GM10248 (cell line): Measurements from ENCODE around the gene FOCAD.
"Not testable (repeated sequence)": the region's sequence is repeated elsewhere in the genome, so short reads cannot be mapped to it uniquely, and the experiment has no call there.

ENCODE experiments used
- CTCF ChIA-PET: fragments of 300-600 bp; sonication (Branson Sonifier 250); formaldehyde crosslinking; extraction: SDS; loops from one replicate; lab custom pipeline; 2021; ENCODE audit warnings: antibody characterized with exemption; lab: Yijun Ruan, JAX
- POLR2A ChIA-PET: fragments of 350-650 bp; sonication (Branson Sonifier 250); formaldehyde crosslinking; extraction: SDS; loops from one replicate; lab custom pipeline; 2020; ENCODE audit warnings: antibody characterized with exemption; lab: Yijun Ruan, JAX
- DNase-seq: peaks from one replicate; pipeline ENCODE4 v3.0.0; 2012; ENCODE audit errors: extremely low spot score
- CTCF ChIP-seq: IDR thresholded peaks from 2 replicates; pipeline ENCODE4 v1.5.1; 2012; ENCODE audit warnings: mild to moderate bottlenecking, low read depth; ENCODE audit errors: extremely low read depth, missing control alignments, control extremely low read depth

The FOCAD gene

DNA sequence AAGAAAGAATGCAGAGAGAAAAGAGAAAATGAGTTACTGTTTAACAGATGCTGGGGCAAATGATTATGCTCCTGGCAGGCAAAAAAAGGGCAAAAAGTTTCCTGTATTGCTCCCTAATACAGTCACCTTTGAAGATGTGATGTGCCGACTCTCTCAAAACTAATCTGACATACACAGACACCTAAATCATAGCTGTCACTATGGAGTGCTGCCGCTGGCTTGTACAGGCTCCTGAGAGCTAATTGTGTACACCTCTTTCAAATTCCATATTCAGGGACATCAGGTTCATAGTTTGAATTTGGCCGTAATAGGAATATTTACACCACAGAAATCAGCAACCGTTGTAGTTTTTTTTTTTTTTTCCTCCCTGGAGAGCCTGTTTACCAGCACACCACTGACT is 12.4 kb upstream of the FOCAD start:
- TF ChIP-seq CTCF, result no peak
- DNase-seq, result no peak
- ChIA-PET CTCF (interaction anchor here (1.0 to 1.7 kb wide), 3 partner anchors 9 to 47 kb away, joined by 3 to 12 read pairs (median 4); partner anchors contain the start of gene FOCAD), POLR2A (no interaction called here)

DNA sequence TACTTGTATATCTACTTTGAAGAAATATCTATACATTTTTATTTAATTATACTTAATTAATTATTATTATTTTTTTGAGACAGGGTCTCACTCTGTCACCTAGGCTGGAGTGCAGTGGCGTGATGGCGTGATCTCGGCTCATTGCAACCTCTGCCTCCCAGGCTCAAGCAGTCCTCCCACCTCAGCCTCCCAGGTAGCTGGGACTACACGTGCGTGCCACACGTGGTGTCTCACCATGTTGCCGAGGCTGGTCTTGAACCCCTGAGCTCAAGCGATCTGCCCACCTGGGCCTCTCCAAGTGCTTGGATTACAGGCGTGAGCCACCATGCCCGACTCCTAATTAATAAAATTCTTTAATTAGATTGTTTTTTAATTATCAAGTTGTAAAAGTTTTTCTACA is 10.5 kb upstream of the FOCAD start:
- CTCF ChIA-PET, result interaction anchor here (1.3 to 1.6 kb wide), 3 partner anchors 10 to 12 kb away, joined by 3 to 6 read pairs (median 4); partner anchors contain the start of gene FOCAD
- DNase-seq, POLR2A ChIA-PET: not testable (repeated sequence)

DNA sequence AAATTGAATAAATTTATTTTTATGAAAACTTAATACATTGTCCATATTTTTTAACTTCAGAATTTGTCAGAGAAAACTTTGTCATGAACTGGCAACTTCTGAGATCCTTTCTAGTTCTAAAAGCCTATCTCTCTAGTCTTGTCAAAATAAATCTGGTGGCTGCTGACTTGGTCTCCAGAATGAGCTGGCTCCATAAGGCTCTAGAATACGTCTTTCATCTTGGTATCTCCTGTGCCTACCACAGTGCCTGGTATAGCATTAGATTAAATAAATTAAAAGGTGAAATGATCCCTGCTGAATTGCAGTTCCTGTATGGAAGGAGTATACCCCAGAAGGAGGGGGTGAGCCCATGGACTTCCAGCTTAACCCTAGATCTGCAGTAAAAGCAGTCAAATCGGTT is 2.6 kb upstream of the FOCAD start:
- ChIA-PET CTCF (interaction anchor here (3.1 kb wide), 1 partner anchor 56 kb away, joined by 15 read pairs; no protein-coding TSS in a partner anchor), POLR2A (no interaction called here)
- no peak for TF ChIP-seq CTCF
- DNase-seq, result no peak

- CTCF ChIA-PET, result interaction anchor here (0.9 to 2.9 kb wide), 13 partner anchors 8 to 258 kb away, joined by 3 to 16 read pairs (median 4); no protein-coding TSS in a partner anchor
- POLR2A ChIA-PET, result interaction anchor here (0.6 to 1.9 kb wide), 7 partner anchors 11 to 288 kb away, joined by 3 to 13 read pairs (median 4); partner anchors contain the start of gene MLLT3
These were observed 566 bp upstream of the FOCAD start for GRCh38 chr9:20683351-20684034.

DNA sequence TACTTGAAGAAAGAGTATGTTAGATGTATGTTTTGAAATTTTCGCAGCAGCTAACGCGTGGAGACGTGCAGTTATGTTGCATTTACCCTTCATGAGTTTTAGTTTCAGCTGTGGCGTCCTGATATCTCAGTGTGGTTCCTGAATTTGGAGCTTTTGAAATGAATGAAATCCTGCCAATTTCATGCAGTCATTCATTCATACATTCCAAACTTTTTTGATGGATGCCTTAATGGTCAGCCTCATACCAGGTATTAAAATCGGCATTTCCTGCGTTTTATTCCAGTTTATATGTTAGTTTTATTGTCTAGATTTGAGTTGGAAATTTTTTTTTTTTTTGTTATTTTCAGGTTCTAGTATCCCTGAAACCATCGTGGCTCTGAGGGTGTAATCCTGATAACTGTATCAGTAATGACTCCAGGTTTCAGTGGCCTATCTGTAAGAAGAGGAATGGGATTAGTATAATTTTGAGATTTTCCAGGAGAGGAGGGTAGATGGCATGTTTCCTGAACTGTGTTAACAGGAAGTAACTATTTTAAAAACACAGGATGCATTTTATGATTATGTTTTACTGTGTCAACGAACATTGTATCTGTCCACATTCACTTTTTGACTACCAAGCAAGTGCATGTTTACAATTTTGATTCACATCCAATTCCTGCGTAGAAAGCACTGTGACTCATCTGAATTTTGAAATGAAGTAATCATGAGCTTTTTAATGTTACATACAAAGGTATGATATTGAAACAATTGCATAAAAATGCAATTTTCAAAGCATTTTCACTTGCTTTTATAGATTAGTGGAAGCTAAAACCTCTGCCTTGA is 1.0 kb downstream of the FOCAD start:
- ChIA-PET CTCF (interaction anchor here (0.9 to 2.9 kb wide), 12 partner anchors 11 to 256 kb away, joined by 3 to 16 read pairs (median 4); no protein-coding TSS in a partner anchor), POLR2A (interaction anchor here (0.6 to 1.9 kb wide), 3 partner anchors 11 to 63 kb away, joined by 3 to 13 read pairs (median 4); partner anchors contain the start of gene MLLT3)
- DNase-seq, result no peak
- TF ChIP-seq CTCF, result no peak

More at GRCh38 chr9:20683351-20684034, 566 bp upstream of the FOCAD start:
- DNase-seq, result peak; percentile 34
- TF ChIP-seq CTCF, result no peak

GRCh38 chr9:20685769-20686168 is 1.7 kb downstream of the FOCAD start:
- TF ChIP-seq CTCF, result no peak
- POLR2A ChIA-PET, result no interaction called here

More at GRCh38 chr9:20685769-20686168, 1.7 kb downstream of the FOCAD start:
- no peak for DNase-seq
- CTCF ChIA-PET, result interaction anchor here (1.1 to 2.9 kb wide), 6 partner anchors 10 to 255 kb away, joined by 3 to 16 read pairs (median 4); no protein-coding TSS in a partner anchor
